ELF-1 (cell line): ENCODE results near the gene IZUMO1.

Experiments
- DNase-seq: peaks from one replicate; pipeline ENCODE4 v3.0.0-alpha.2; 2016; ENCODE audit warnings: low read depth, low spot score

IZUMO1 gene

GRCh38 chr19:48757089-48757675 lies 10.5 kb upstream of the IZUMO1 start:
- DNase-seq = peak; percentile 42

DNA sequence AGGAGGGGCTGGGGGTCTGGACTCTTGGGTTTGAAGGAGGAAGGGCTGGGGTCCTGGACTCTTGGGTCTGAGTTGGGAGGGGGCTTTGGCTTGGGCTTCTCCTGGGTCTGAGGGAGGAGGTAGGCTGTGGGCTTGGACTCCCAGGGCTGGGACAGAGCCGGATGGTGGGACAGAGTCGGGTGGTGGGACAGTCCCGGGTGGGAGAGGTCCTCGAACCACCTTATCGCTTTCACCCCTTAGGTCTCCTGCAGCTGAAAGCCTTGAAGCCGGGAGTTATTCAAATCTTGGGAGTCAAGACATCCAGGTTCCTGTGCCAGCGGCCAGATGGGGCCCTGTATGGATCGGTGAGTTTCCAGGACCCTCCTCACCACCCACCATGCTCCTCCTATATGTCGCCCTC lies 10.0 kb upstream of the IZUMO1 start:
- no peak for DNase-seq

- no peak for DNase-seq
These were observed 9.5 kb upstream of the IZUMO1 start for GRCh38 chr19:48756212-48756611.

GRCh38 chr19:48755787-48756186 lies 9.1 kb upstream of the IZUMO1 start:
- DNase-seq = no peak

DNA sequence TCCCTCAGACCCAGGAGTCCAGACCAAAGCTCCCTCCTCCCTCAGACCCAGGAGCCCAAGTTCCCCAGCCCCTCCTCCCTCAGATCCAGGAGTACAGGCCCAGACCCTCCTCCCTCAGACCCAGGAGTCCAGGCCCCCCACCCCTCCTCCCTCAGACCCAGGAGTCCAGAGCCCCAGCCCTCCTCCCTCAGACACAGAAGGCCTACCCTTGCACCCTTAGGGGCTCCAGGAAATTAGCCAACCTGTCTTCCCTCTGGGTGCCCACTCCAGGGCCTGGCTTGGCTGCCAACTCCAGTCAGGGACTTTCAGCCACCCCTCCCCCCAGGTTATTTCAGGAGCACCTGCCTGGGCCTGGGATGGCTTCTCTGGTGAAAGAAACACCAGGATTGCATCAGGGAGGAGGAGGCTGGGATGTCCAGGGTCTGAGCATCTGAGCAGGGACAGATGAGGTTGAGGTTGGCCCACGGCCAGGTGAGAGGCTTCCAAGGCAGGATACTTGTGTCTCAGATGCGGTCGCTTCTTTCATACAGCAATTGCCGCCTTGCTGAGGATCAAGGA lies 8.5 kb upstream of the IZUMO1 start, which contains the start of gene FGF21:
Gene FGF21, plus strand, starts transcription at position 441 of the 558 bp plus-strand sequence. CDS start 713 bp downstream, outside the sequence.
- no peak for DNase-seq

DNA sequence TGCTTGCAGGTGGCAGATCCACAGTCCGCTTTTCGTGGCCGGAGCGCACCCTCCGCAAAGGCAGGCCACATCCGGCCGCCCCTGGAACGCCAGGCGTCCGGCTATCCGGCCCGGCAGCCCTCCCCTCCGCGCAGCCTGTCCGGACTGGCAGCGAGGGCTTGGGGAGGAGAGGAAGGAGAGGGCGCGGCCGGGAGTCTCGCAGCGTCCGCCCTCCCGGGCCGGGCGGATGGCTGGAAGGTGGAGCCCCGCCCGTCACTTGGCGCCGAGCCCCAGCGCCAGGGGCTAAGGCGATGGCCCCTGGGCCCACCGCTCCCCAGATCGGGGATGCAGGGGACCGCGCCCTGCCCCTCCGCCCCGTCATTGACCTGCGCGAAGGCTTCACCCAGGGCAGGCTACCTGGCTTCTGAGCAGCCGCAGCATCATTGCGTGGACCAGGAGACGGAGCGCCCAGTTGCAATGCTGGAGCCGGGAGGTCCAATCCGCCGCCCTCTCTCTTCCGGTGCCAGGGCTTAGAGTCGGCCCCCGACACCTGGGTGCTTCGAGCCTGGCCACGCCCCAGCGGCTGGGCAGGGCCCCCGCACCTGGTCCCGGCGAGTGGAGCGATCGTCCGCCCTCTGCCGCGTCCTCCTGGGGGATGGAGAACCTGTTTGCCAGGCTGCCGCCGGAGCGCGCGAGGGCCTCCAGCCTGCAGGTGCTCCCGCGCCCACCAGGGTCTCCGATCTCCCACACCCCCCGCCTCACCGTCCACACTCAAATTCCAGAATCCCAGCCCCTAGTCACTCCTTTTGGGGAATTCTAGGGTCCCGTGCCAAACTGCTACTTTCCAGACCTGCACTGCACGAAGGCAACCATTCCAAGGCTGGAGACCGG lies 6.0 kb upstream of the IZUMO1 start, which contains the start of gene FUT1:
Gene FUT1, minus strand, starts transcription at position 146 of the 870 bp plus-strand sequence. CDS start 1,360 bp downstream, outside the sequence.
- DNase-seq = peak; percentile 91

DNA sequence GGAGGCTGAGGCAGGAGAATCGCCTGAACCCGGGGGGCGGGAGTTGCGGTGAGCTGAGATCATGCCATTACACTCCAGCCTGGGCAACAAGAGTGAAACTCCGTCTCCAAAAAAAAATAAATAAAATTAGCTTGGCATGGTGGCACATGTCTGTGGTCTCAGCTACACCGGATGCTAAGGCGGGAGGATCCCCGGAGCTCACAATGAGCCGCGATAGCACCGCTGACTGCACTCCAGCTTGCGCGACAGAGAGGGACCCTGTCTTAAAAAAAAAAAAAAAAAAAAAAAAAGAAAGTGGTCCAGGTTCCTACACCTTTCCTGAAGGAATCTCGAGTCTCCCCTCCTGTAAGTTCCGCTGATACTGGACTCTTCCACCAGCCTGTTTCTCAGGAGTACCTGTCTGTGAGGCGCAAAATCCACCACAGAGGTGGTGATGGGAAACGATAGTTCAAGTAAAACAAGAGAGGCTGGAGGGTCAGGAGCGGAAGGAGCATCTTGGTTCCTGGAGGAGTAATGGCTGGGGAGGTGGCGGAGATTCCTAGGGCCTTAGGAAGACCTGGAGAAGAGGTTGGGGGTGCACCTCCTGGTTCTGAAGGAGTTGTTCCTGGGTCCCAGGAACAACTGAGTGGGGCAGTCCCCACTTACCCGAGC lies 5.3 kb upstream of the IZUMO1 start:
- DNase-seq = no peak

GRCh38 chr19:48750771-48751504 lies 4.2 kb upstream of the IZUMO1 start:
- DNase-seq = no peak

GRCh38 chr19:48750351-48750750 lies 3.6 kb upstream of the IZUMO1 start:
- DNase-seq = no peak

- DNase-seq = no peak
These were observed 3.0 kb upstream of the IZUMO1 start for GRCh38 chr19:48749571-48750198.

- DNase-seq = no peak
These were observed 599 bp downstream of the IZUMO1 start for GRCh38 chr19:48746110-48746509.

DNA sequence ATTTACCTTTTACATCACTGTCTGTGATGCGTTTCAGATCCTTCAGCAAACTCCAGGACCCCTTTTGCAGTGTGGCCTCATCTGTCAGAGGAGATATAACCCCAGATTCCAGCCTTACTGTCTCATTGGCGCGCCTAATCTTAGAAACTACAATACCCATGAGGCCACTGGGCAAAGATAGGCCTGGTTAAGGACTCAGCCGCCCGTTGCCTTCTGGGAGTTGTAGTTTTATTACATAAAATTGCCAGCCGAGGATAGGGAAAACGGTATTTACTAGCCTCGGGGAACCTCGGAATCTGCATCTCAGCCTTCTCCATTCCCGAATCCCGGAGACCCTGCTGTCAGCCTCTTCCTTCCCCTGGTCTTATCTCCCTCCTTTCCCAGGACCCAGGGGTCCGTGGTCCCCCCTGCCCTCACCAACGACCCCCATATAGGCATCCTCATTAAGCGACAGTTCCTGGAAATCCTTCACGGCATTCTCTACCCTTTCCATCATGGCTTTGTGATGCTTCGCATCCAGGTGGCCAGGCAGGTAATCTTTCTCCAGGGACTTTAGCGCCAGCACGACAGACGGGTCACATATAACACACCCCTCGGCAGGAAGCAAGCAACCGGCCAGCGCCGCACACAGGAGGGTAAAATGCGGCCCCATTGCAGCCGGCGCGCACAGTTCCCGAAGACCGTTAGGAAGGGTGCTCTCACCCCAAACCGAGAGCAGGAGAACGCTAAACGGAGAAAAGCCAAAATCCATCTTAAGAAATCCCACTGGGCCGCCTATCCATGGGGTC lies 1.3 kb downstream of the IZUMO1 start:
- peak; percentile 85 for DNase-seq

- DNase-seq = no peak
These were observed 4.6 kb downstream of the IZUMO1 start for GRCh38 chr19:48742096-48742495.

DNA sequence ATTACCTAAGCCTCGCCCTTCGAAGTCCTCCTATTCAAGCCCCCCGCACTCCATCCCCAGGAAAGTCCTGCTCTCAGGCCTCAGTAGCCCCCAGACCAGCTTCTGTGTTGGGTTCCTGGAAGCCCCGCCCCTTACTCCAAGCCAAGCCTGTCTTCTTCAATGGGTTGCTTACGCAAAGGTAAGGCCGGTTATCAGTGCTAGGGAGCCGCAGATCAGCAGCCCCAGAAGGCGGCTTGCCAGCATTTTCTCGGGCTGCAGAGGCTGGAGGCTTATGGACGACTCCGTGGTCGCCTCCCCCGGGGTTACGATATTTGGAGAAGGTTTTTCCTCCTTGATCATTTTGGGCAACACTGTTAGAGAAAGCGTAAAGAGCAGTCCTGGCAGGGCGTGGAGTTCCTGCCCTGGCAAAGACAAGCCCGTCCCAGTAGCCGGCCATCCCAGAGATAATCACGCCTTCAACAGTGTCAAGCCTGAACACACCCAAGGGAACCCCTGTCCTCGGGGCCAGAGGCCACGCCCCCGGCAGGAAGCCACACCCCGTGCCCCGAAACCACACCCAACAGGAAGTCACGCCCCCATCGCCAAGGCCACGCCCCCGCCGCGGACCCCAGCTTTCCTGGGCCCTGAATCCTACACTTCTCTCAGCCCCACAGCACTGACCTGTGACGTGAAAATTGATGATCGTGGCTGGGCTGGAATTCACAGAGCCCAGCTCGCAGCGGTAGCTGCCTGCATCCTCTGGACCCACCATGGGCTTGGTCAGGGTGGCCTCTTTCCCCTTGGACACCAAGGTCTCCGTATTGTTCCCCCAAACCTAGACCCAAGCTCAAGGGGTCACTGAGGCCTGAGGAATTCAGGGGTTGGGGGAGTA lies 5.3 kb downstream of the IZUMO1 start:
- peak; percentile 56 for DNase-seq

- no peak for DNase-seq
These were observed 6.3 kb downstream of the IZUMO1 start, which contains the start of gene RASIP1 for GRCh38 chr19:48740164-48740972. Gene RASIP1, minus strand, starts transcription at chr19:48740610. Its CDS starts 328 bp downstream, at chr19:48740282.

DNA sequence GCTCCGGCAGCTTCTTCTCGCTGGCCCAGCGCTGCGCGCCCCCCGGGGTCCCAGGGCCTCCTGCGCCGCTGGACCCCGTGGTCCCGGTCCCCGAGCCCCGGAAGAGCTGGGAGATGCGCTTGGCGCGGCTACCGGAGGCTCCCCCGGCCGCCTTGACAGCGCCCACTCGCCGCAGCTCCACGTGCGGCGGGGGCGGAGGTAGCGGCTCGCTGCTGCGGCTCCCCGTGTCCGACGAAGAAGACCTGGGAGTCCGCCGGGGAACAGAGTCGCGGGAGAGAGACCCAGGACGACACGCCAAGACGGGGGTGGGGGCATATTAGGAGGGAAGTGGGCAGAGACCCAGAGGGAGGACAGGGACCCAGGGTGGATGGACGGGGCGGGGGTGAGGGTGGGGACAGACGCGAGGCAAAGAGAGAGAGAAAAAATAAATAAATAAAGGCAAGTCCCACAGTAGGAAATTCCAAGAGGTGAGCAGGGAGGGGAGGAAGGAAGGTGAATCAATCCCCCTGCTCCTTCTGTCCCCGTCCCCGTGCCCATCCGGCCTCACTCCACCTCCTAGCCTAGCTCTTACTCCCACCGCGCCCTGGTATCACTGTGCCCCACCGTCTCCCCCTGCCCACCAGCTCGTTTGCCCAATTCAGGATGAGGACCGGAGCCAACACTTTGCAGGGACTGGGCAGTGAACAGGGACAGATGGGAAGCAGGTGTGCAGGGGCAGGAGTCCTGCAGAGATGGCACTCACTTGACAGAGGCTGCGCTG lies 7.1 kb downstream of the IZUMO1 start:
- DNase-seq = no peak
